NCI-H1105 (cell line): ENCODE results near the gene PTPRT.

Experiments used
- DNase-seq: peaks from one replicate; lab custom pipeline; 2025; lab: John Stamatoyannopoulos, UW

PTPRT gene

DNA sequence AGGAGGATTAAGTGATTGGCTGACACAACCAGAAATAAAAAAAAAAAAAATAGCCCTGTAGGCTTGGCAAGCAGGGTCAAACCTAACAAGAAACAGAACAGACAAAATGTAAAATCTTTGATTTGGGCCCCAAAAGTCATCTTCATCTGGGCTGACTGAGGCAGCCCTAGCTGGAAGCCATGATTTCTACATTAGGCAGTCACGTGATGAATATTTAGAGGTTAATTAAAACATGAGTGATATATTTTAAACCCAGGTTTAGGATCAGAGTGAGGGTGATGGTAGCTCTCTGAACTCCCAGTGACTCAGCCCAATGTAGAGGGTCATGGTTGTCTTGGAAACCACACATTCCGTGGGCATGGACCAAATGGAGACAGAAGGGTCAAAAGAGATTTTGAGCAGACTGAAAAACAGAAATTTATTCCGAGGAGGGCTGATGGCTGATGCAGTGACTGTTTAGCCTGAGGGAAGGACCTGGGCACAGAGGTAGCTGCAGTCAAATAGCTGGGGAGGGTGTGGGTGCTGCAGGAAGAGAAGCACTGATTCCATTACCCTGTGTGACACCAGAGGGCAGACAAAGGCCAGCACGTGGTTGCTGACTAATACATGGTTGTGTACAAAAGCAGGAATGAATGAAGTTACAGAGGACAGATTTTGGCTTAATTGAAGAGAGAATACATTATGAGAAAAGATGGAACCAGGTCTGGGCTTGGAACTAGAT lies 998.4 kb downstream of the PTPRT start:
- DNase-seq = no peak

DNA sequence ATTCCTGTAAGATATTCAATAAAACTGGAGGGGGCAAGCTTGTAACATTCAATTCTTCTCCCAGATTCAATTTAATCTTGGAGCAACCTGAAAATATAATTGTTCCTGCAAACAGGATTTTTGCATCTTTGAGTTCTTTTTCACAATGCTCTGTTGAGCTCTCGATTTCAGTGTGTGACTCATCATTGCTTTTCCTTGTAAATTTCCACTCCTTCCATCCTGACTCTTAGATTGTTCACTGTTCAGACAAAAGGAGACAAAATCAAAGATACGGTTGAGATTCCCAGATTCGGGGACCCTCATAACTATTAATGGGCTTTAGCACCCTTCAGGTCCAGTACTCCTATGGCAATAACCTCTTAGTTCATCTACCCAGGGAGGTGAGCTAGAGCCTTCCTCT lies 999.6 kb downstream of the PTPRT start:
- DNase-seq = no peak

DNA sequence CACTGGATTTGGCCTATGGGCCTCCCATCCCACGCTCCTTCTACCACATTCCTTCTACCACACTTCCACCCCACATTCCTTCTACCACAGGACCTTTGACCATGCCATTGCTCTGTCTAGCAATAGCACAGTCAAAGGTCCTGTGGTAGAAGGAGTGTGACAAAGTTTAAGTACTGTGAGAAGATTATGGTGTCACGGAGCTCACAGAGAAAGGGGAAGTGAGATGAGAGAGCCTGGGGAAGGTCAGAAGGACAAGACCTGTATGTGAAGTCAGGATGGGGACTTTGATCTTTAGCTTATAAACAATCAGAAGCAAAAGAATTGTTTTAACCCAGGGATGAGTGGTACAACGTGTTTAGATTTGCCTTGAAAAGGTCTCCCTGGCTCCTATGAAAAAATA lies 1003.4 kb downstream of the PTPRT start:
- no peak for DNase-seq

DNA sequence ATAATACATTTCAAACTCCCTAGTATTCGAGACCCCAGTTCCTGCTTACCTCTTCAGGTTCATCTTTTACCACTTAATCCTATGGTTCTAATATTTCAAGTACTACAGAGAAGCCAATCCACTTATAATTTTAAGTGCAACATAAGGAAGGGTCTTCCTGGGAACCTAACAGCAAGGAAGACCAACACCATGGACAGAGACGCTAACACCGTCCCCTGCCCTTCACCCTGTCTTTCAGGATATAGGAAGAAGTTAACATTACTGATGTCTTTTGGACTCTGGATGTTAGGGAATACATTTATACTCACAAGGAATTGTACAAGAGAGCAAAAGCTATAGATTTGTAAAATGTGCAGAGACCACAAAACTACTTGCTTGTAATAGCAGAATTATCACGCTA lies 1006.6 kb downstream of the PTPRT start:
- no peak for DNase-seq

DNA sequence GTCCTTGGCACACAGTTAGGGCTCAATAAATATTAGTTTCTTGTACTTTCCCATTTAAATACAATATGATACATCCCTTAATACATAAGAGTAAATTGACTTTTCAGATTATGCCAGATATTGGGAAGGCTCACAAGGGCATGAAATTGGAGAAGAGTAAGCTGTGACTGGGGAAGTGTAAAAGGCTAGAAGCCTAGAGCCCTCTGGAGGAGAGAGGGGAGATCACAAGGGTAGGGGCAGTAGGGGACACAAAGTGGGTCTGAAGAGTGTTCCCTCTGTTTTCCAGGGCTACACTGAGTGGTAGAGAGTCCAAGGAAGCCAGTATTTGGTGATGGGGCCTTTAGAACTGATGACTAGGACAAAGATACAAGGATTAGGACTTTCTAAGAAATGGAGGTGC lies 1008.6 kb downstream of the PTPRT start:
- DNase-seq = no peak

DNA sequence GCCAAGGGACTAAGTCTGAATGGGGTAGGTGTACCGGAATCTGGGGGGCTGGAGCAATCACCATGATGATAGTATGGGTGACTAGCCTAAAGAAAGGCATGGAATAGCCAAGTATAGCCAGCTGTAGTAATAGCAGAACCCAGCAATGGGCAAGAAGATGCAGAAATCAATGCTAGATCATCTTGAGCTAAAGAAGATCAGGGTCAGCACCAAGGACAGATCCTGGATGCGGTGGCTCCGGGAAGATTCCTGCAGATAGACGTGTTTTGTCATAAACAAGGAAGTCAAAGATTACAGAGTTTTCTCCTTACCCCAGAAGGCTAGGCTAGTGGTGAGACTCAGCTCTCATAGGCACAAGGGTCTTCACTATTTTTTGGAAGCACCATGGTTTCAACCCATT lies 1009.9 kb downstream of the PTPRT start:
- no peak for DNase-seq

DNA sequence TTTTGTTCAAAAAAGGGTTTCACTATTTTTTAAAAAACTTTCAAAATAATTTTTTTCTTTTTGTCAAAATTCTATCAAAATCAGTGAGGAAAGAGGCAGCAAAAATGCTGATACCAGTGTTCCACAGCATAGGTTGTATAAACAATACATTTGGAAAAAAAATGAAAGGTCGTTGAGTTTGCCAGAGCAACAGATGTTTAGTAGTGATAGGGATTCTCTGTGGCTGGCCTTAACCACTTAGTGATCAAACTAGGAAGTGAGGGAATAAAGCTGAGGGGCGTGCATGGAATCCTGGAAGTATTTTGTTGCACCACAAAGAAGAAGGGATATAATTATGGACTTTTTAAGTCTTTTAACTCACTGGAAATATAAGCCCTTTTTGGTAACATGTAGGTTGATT lies 1016.3 kb downstream of the PTPRT start:
- DNase-seq = no peak

DNA sequence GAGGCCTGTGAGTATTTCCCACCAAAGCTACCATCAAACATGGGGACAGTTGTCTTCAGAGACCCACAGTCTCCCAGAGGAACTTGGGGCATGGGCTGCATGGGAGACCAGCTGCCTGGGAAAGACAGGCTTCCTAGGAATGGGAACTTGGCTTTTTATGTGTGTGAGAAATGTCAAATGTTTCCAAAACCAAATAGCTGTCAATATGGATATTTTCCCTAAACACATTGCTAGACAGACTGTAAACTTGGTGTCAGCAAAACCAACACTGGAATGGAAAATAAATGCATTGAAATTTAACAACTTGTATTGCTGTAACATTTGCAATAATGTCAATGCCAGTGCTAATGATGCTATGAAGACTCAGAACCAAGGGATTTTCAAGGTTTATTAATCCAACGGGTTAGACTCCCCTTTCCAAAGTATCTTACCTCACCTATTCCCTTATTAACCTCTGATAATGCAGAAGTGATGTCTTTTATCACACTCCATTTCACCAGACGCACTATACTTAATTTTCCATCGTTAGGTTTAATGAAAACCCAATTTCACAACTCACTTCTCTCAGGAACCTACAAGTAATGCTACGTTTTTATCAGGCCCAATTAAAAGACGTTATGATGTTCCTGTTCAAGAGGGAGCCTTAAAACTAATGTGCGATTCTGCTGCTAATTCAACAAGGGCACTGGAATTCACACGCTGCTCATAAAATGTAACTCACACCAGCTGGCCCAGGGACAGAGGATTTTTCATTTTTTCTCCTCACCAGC lies 1025.4 kb downstream of the PTPRT start:
- no peak for DNase-seq

DNA sequence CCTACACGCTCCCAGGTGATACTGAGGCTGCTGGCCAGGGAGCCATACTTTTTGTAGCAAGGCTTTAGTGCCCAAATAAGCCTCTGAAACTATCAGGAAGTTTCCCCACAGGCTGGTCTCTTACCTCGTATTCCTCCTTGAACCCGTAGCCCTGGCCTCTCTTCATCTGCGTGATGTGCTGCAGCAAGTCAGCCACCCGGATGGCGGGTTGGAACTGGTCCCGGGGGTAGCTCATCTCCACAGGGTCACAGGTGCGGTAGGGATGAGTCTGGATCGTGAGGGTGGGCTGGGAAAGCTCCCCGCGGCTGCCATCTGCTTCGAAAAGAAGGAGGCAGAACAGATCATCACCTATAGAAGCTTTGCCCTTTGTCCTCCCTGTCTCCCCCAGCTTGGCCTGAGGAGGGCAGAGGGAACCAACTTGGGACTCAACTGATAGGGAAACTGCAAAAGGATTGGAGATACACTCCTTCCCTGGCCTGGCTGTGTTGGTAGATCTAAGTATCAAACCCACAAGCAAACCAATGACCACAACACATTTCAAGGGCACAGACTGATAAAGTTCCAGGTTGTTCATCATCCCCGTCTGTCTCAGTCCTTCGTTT lies 1028.4 kb downstream of the PTPRT start:
- no peak for DNase-seq

DNA sequence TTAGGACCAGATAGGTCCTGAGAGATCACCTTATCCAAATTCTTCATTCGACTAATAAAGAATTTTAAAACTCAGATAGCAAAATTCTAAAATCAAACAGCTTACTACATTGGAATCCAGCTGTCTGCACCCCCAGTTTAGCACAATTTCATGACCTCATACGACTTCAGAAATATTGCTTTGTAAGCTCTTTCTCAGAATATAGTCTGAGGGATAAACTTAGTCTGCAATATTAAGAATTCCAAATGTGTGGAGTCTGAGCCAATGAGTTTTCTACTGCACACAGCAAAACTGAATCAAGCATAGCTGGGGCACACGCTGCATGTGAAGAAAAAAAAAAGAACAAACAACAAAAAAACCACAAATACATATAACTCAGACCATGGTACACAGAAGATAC lies 1029.9 kb downstream of the PTPRT start:
- no peak for DNase-seq

DNA sequence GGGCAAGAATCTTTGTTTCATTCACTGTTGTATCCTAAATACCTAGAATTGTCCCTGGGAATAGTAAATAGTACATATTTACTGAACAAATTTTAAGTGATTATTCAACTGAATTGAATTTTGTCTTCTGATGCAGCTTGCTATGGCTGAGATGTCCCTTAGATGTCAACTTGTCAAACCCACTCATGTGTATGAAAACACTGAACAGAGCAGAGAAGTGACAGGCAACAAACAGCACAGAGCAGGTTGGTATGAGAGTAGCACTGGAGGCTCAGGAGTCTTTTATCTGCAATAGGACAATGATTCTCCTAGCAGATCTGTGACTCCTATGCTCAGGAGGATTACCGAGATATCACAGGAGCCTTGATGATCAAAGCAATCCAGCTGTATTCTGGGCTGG lies 1031.4 kb downstream of the PTPRT start:
- DNase-seq = no peak

DNA sequence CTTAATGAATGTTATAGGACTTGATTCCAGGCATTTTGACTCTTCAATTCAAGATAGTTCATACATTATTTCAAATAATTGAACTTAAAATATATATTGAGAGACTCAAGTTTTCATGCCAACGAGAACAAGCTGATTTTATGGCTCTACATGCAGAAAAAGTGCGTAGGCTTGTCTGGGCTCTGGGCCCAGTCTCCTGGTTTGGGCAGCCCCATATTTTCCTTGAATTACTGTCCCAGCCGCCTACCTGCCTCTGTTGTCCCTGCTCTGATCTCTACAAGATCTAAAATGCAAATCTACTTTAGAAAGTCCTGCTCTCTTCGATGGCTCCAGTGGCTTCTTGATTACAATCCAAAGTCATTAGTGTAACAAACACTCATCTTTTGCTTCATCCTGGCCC lies 1034.1 kb downstream of the PTPRT start:
- no peak for DNase-seq

DNA sequence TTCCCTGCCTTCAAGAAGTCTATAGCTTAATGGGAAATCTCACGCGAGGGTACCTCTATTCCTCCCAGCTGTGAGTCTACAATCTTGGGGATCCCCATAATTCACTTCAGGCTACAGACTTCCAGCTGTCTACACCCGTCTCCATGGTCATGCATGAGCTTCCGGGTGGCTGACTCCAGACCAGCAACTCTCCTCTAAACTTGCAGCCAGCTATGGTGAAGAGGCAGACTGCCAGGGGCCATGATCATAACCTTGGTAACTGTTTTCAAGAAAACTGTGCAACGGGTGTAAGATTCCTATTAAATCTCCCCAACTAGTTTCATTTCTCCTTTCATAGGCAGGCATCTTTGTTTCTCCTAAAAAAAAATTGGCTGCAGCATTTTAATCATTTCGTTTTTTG lies 1037.1 kb downstream of the PTPRT start:
- DNase-seq = no peak

DNA sequence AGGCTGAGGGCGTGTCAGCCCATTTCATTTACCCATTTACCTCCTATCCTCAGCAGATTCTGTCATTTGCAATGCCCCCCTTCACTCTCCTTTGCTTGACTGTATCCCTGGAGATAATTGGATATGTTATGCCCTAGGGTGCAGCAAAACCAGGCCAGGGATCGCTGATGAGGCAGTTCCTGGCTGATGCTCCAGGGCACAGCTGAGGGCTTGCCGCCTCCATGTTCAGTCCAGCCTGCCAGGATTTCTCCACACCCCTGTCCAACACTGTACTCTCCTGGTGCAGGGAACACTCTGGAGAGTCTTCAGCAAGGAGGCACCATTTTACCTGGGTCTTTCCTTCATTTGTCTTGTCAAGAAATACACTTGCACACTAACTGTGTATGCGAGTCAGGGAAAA lies 1039.5 kb downstream of the PTPRT start:
- no peak for DNase-seq

DNA sequence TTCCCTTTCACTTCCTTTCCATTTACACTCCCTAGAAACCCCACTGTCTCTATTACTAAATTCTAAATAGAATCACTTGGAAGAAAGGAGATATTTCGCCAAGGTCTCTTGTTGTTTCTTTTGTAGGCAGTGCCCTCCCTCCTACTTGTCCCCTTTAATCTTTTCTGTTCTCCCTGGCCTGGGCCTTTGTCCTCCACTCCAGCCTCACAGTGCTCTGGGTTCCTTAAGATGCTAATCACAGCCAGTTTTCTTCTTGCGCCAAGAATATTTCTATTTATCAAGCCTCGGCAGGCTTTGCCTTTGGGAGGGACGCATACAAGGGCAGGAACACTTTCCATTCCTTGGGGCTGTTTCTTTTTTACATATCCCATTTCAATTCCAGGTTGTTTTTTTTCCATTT lies 1051.0 kb downstream of the PTPRT start:
- no peak for DNase-seq

DNA sequence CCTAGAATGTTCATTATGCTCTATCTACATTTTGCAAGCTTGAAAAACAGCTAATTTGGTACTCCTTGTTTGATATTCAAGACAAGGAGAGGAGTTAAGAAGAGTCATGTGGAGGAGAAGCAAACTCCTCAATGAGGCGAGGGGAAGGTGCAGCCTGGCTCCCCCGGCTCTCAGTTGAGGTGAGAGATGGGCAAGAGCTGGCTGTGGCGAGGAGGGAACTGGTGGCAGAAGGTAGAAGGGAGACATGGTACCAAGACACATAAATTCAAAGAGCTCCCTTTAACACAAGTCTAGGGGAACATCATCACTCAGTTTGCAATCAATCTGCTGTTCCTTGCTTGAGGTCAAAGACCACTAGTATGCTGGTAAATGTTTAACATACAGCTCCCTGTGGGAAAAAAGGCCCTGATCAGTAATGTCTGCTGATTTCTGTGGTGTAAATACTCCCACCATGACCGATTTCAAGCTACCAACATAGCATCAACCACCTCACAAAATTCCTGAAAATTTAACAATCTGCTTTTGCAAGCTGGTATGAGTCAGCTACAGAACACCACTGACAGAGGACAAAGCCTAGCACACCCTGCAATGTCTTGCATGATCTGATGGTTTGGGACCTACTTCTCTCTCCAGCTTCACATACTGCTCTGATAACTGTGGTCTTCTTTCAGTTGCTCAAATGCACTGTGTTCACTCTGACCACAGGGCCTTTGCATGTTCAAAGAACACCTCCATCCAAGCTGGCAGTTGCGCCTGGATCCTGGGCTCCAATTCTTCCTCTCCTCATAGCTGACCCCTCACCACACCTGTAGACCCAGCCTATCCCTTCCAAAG lies 1055.2 kb downstream of the PTPRT start:
- no peak for DNase-seq

DNA sequence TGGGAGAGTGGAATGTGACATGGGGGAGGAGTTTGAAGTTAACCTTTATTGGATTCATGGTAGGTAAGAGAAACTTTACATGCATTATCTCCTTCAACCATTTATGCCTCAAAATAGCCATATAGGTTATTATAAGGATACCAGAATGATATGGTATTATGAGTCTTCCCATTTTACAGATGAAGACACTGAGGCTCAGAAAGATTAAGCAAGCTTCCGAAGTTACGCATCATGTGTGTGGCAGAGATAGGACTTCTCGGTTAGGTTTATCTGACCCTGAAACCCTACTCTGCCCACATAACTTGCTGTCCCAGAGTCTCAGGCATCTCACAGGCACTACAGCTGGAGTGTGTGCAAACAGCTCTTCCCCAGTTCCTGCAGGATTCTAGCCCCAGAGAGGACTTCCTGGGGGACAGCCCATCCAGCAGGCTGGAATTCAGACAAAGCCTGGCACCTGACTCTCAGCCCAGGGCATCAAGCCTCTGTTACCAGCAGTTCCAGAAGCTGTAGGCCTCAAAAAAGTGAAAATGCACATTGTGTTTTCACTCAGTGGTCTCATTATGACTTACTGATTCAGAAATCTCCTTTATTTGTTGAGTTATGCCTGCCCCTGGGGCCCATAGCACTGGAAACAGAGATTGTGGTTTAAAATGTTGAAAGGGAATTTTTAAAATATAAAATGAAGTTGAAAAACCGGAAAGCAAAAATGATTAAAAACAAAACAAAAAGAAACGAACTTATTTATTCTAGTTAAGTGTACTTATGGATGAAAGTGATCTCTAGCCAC lies 1058.7 kb downstream of the PTPRT start:
- DNase-seq = no peak

DNA sequence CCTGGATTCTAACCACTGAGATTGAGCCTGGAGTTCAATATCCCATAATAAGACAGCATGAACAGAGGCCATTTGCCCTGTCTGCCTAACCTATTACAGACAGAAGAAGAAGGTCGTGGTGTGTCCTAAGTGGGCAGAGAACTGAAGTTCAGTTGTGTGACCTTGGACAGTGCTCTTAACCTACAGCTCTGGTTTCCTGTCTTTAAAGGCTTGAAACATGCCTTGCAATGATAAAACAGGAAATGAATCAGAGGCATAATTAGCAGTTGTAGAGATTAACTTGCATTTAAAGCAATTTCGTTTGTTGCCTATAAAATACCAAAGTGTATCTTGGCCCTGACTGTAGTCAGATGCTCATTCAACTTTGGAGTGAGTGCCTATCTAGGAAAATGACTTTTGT lies 1064.3 kb downstream of the PTPRT start:
- no peak for DNase-seq

DNA sequence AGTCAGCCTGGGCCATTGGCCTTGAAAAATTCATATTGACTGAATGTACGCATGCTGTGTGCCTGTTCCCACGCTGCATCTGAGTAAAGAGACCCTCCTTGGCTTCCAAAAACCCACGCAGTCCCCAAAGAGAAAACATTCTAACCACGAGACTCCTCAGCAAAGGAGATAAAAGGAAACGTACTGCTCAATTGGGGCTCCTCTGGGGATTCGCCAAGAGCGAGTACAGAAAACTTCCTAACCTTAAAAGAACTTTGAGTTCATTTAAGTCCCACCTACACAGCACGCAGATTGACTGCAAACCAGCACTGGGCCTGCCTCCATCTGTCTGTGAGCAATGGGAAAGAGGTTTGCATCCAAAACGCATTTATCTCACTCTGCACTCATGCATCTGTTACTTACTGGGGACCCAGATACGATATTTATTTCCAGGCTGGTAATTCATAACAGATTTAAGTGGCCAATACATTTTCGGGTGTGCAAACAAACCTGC lies 1065.7 kb downstream of the PTPRT start:
- DNase-seq = no peak

DNA sequence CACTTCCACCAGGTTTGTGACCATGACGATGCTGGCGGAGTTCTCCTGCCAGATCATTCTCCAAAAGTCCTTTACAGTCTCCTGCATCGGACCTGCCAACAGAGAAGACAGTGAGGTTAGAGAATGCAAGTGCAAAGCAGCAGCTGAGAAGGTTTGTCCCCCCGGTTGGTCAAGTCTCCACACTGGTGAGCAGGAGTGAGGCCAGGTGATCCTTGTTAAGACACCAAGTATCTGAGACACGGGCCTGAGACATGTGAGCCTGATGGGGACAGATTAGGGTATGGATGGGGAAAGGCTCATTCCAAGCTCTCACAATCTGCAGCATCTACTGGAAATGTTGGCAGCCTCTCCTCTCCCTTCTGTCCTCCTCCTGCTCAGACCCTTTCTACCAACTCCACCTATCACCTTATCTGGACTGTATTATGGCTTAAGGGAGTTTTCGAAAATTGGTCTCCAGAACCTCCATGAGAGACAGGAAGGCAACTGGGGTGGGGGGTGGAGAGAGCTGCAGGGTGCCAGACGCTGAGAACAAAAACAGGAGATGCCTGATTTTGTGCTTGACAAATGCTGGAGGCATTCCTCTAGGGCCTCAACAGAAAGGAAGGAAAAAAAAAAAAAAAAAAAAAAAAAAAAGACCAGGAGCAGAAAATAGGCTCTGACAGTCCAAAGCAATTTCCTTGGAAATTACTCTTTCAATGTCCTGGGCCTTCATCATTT lies 1071.1 kb downstream of the PTPRT start:
- DNase-seq = no peak

DNA sequence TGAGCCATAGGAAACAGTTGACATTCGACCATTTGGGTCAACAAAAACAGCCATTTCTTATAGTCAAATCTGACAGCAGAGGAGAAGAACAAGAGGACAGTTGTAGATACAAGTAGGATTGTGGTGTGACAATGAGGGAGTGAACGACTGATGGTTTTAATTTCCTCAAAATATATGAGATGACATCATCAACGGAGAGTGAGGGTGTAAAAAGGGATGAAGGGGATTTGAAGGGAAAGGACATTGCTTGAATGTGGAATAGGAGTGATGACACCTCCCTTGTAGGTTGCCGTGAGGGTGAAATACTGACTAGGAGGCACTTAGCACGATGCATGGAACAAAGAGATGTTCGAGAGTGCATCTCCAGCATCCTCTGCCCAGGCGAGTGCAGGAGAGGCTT lies 1071.7 kb downstream of the PTPRT start:
- DNase-seq = no peak
